ENCODE results near the gene ESYT2.

Gene ESYT2

GRCh38 chr7:158825628-158826289 lies 3.5 kb downstream of the ESYT2 start:
- no peak for DNase-seq

GRCh38 chr7:158824028-158824427 lies 5.3 kb downstream of the ESYT2 start:
- DNase-seq: peak in 1 of 4 experiments; percentile 29

- no peak for DNase-seq
These were observed 7.9 kb downstream of the ESYT2 start for GRCh38 chr7:158821171-158822031.

- DNase-seq: no peak
These were observed 8.7 kb downstream of the ESYT2 start for GRCh38 chr7:158820656-158821055.

- DNase-seq: no peak
These were observed 9.6 kb downstream of the ESYT2 start for GRCh38 chr7:158819571-158820203.

GRCh38 chr7:158818325-158819213 lies 10.7 kb downstream of the ESYT2 start:
- DNase-seq: peak; percentile 24 to 56 (median 40)

GRCh38 chr7:158816995-158817394 lies 12.3 kb downstream of the ESYT2 start:
- DNase-seq: no peak

GRCh38 chr7:158816271-158816670 lies 13.0 kb downstream of the ESYT2 start:
- no peak for DNase-seq

- no peak for DNase-seq
These were observed 13.5 kb downstream of the ESYT2 start for GRCh38 chr7:158815800-158816128.

GRCh38 chr7:158815083-158815799 lies 14.1 kb downstream of the ESYT2 start:
- no peak for DNase-seq

- peak in 1 of 4 experiments; percentile 43 for DNase-seq
These were observed 14.7 kb downstream of the ESYT2 start for GRCh38 chr7:158814637-158815036.

GRCh38 chr7:158812684-158813083 lies 16.6 kb downstream of the ESYT2 start:
- peak in 2 of 4 experiments; percentile 50 to 67 for DNase-seq

GRCh38 chr7:158811894-158812293 lies 17.4 kb downstream of the ESYT2 start:
- no peak for DNase-seq

- DNase-seq: peak in 1 of 4 experiments; percentile 36
These were observed 17.8 kb downstream of the ESYT2 start for GRCh38 chr7:158811461-158811860.

- DNase-seq: no peak
These were observed 18.5 kb downstream of the ESYT2 start for GRCh38 chr7:158810846-158811245.

- DNase-seq: no peak
These were observed 19.7 kb downstream of the ESYT2 start for GRCh38 chr7:158809596-158809995.

GRCh38 chr7:158808126-158808525 lies 21.2 kb downstream of the ESYT2 start:
- no peak for DNase-seq

- no peak for DNase-seq
These were observed 23.4 kb downstream of the ESYT2 start for GRCh38 chr7:158805937-158806336.

- no peak for DNase-seq
These were observed 23.9 kb downstream of the ESYT2 start for GRCh38 chr7:158805414-158805813.

GRCh38 chr7:158804335-158804734 lies 25.0 kb downstream of the ESYT2 start:
- no peak for DNase-seq

GRCh38 chr7:158803367-158803969 lies 25.8 kb downstream of the ESYT2 start:
- no peak for DNase-seq
